GM12878 (cell line): ENCODE results near the gene BRF1. TPM values are rescaled to one million over a fixed set of nuclear protein-coding genes. Genes with fewer than 3 reads are reported as not detected.

Source experiments
- ATAC-seq: fragments of 200-7000 bp; cut with Tn5 transposase; 3 replicates; pipeline ENCODE4 v1.9.1; 2020; ENCODE audit warnings: mild to moderate bottlenecking, moderate library complexity
- BruUV-seq: library from RNA; stranded (reverse); fragments of 400-500 nt; replicated peaks from 2 replicates; lab custom pipeline; 2021; lab: Mats Ljungman, UMichigan
- CTCF ChIA-PET: fragments of 300-600 bp; sonication (Branson Sonifier 250); formaldehyde crosslinking; extraction: SDS; loops from one replicate; lab custom pipeline; 2021; ENCODE audit warnings: inconsistent platforms; lab: Yijun Ruan, JAX
- POLR2A ChIA-PET: fragments of 350-600 bp; formaldehyde crosslinking; extraction: SDS; loops from one replicate; lab custom pipeline; 2021; ENCODE audit warnings: inconsistent platforms; lab: Charles Lee
- RAD21 ChIA-PET: fragments of 300-600 bp; sonication (Branson Sonifier 250); formaldehyde crosslinking; loops from one replicate; lab custom pipeline; 2023; ENCODE audit warnings: antibody characterized with exemption; ENCODE audit not compliant: unreplicated experiment; lab: Charles Lee
- SMC1A ChIA-PET: fragments of 300-600 bp; sonication (Branson Sonifier 250); formaldehyde crosslinking; loops from one replicate; lab custom pipeline; 2023; ENCODE audit not compliant: unreplicated experiment, uncharacterized antibody; lab: Charles Lee
- DNase-seq: peaks from one replicate; pipeline ENCODE4 v3.0.0-alpha.2; 2011; ENCODE audit warnings: low read depth, low spot score
- FAIRE-seq: peaks from 3 replicates; lab custom pipeline; 2011; peaks lifted over from hg19 to GRCh38; lab: Jason Lieb, UNC
- H2AFZ ChIP-seq: 2 replicates; pipeline ENCODE4 v1.6.0; 2011; ENCODE audit warnings: low read depth, low read length, control low read depth; ENCODE audit not compliant: control insufficient read depth
- H3K27ac ChIP-seq: 2 replicates; pipeline ENCODE4 v1.5.1; 2011; ENCODE audit warnings: control low read depth; ENCODE audit not compliant: control insufficient read depth, insufficient read depth
- H3K27me3 ChIP-seq, 2 experiments: replicated peaks in 1 of 2; 2 replicates each; pipeline versions ENCODE4 v1.6.0 to v1.6.1; 2011; ENCODE audit warnings: low read length in 1 of 2; ENCODE audit not compliant: control insufficient read depth in 2 of 2, insufficient read depth in 2 of 2
- H3K36me3 ChIP-seq, 2 experiments: 2 replicates each; pipeline ENCODE4 v1.5.1; 2011; ENCODE audit warnings: low read length in 1 of 2; ENCODE audit not compliant: control insufficient read depth in 2 of 2, insufficient read depth in 2 of 2
- H3K4me1 ChIP-seq: 2 replicates; pipeline ENCODE4 v1.6.1; 2011; ENCODE audit warnings: mild to moderate bottlenecking, low read length, moderate library complexity, mixed read lengths; ENCODE audit not compliant: control insufficient read depth, insufficient read depth
- H3K4me2 ChIP-seq: 2 replicates; pipeline ENCODE4 v1.6.0; 2011; ENCODE audit warnings: control low read depth; ENCODE audit not compliant: control insufficient read depth, insufficient read depth
- H3K4me3 ChIP-seq: fragments of 200-600 bp; sonication (generic); 2 replicates; pipeline ENCODE4 v1.5.1; 2016
- H3K79me2 ChIP-seq: 2 replicates; pipeline ENCODE4 v1.6.0; 2011; ENCODE audit warnings: low read length; ENCODE audit not compliant: control insufficient read depth, insufficient read depth
- H3K9ac ChIP-seq: 2 replicates; pipeline ENCODE4 v1.8.0; 2011; ENCODE audit warnings: low read length, control low read depth, mixed read lengths; ENCODE audit not compliant: control insufficient read depth, insufficient read depth
- H3K9me3 ChIP-seq: replicated peaks from 3 replicates; pipeline ENCODE4 v1.5.1; 2011; ENCODE audit warnings: mild to moderate bottlenecking, low read length; ENCODE audit not compliant: control insufficient read depth, insufficient read depth
- H4K20me1 ChIP-seq: 2 replicates; pipeline ENCODE4 v1.6.0; 2011; ENCODE audit not compliant: control insufficient read depth, insufficient read depth
- CEBPZ ChIP-seq: fragments of 150-350 bp; IDR thresholded peaks from 2 replicates; pipeline ENCODE4 v1.6.1; 2016; ENCODE audit warnings: low read depth, low read length
- CHD2 ChIP-seq: IDR thresholded peaks from 2 replicates; pipeline ENCODE4 v1.6.1; 2011; ENCODE audit warnings: low read depth, low read length, improper control_type of control experiment, borderline replicate concordance
- CREM ChIP-seq: IDR thresholded peaks from 2 replicates; pipeline ENCODE4 v1.6.1; 2014; ENCODE audit warnings: antibody characterized with exemption, low read depth
- FOXK2 ChIP-seq: fragments of 450-650 bp; IDR thresholded peaks from 2 replicates; pipeline ENCODE4 v1.6.1; 2017; ENCODE audit warnings: mild to moderate bottlenecking, moderate library complexity
- LARP7 ChIP-seq: fragments of 450-650 bp; IDR thresholded peaks from 2 replicates; pipeline ENCODE4 v1.6.1; 2017; ENCODE audit warnings: mild to moderate bottlenecking
- MXI1 ChIP-seq: fragments of 150-350 bp; IDR thresholded peaks from 2 replicates; pipeline ENCODE4 v1.6.1; 2011; ENCODE audit warnings: low read depth, mild to moderate bottlenecking, inconsistent platforms, low read length, improper control_type of control experiment
- NBN ChIP-seq: fragments of 450-650 bp; IDR thresholded peaks from 2 replicates; pipeline ENCODE4 v1.6.1; 2016
- PKNOX1 ChIP-seq: fragments of 450-650 bp; IDR thresholded peaks from 2 replicates; pipeline ENCODE4 v1.6.1; 2016; ENCODE audit warnings: mild to moderate bottlenecking
- POU2F2 ChIP-seq: IDR thresholded peaks from 3 replicates; pipeline ENCODE4 v1.6.1; 2011; ENCODE audit warnings: low read depth, mild to moderate bottlenecking, low read length, borderline replicate concordance
- SMAD1 ChIP-seq: fragments of 450-650 bp; IDR thresholded peaks from 2 replicates; pipeline ENCODE4 v1.6.1; 2018; ENCODE audit warnings: mild to moderate bottlenecking, low read depth; ENCODE audit not compliant: partially characterized antibody
- SMAD5 ChIP-seq: IDR thresholded peaks from 2 replicates; pipeline ENCODE4 v1.6.1; 2016; ENCODE audit warnings: antibody characterized with exemption, low read depth
- TAF1 ChIP-seq: IDR thresholded peaks from 2 replicates; pipeline ENCODE4 v1.6.1; 2011; ENCODE audit warnings: mild to moderate bottlenecking, low read depth, low read length, borderline replicate concordance
- TARDBP ChIP-seq: IDR thresholded peaks from 2 replicates; pipeline ENCODE4 v1.6.1; 2016; ENCODE audit warnings: borderline replicate concordance
- USF1 ChIP-seq: IDR thresholded peaks from 2 replicates; pipeline ENCODE4 v1.6.1; 2011; ENCODE audit warnings: borderline replicate concordance, low read depth, mild to moderate bottlenecking, moderate library complexity, mixed read lengths, low read length; ENCODE audit not compliant: insufficient read depth; ENCODE audit errors: extremely low read length
- YBX1 ChIP-seq: fragments of 450-650 bp; IDR thresholded peaks from 2 replicates; pipeline ENCODE4 v1.6.1; 2016; ENCODE audit warnings: antibody characterized with exemption
- WGBS: methylation state at CpG from one replicate; pipeline ENCODE4 v1.1.6; 2016; ENCODE audit warnings: low lambda C conversion rate; ENCODE audit not compliant: insufficient replicate concordance, insufficient coverage; ENCODE audit errors: missing lambda C conversion rate; 5-methylcytosine and 5-hydroxymethylcytosine counted together
- in situ Hi-C: fragments of 300-500 bp; cut with MboI; formaldehyde crosslinking; loops from 9 replicates; pipeline ENCODE4 v1.14.3; 2018; ENCODE audit warnings: mixed read lengths
- intact Hi-C: fragments of 100-400 bp; cut with micrococcal nuclease; formaldehyde crosslinking; loops from one replicate; pipeline ENCODE4 v1.14.2; 2022; ENCODE audit not compliant: unreplicated experiment
- polyA plus RNA-seq, 11 experiments: library from polyadenylated mRNA; depleted of rRNA in 4 of 11; unstranded in 6 of 11; stranded (reverse) in 5 of 11; fragments of >200 nt; fragmentation: Nextera tagmentation in 4 of 11; fragmentation: Illumina TruSeq in 1 of 11; extraction: Ambion mirVana in 4 of 11; extraction: Trizol in 1 of 11; gene quantifications; 1 replicate in 1 of 11; 2 replicates in 10 of 11; pipeline versions ENCODE4 v1.2.1 to v1.2.3, GENCODE V29; 2011 to 2016; ENCODE audit warnings: inconsistent platforms in 2 of 11, missing spikeins in 2 of 11, low read depth in 1 of 11
- total RNA-seq, 4 experiments: library from RNA; depleted of rRNA in 3 of 4; stranded (reverse); fragments of >200 nt in 3 of 4; fragmentation: Illumina TruSeq in 1 of 4; extraction: Trizol in 1 of 4; gene quantifications; 2 replicates each; pipeline versions ENCODE4 v1.2.1 to v1.2.3, GENCODE V29; 2013 to 2021

The BRF1 gene
- total and polyA plus RNA-seq, 10 of the 15 experiments (the other 5 are each of a cell fraction or from before 2014, with no cell fraction given), result 0.21 to 33.5 (median 10.7) TPM

GRCh38 chr14:105207460-105207901 is 93.3 kb downstream of the BRF1 start (continued):
- TF ChIP-seq CEBPZ (no peak), TAF1 (no peak), SMAD1 (no peak), SMAD5 (no peak), MXI1 (no peak), LARP7 (no peak)

GRCh38 chr14:105206873-105207272 is 93.9 kb downstream of the BRF1 start:
- no peak overlapping the region for H3K9ac ChIP-seq
- in situ Hi-C loops, result no loop called here
- POLR2A ChIA-PET, result no interaction called here
- TF ChIP-seq TARDBP (no peak), POU2F2 (no peak), CREM (no peak), PKNOX1 (no peak), YBX1 (no peak), NBN (no peak), CHD2 (no peak), USF1 (no peak), FOXK2 (no peak)
- RAD21 ChIA-PET, result no interaction called here
- DNase-seq (no peak), ATAC-seq (no peak), FAIRE-seq (no peak)
- H2AFZ ChIP-seq, result no peak overlapping the region
- no peaks in the 10 kb centered on the region for H3K79me2 ChIP-seq
- no peaks in the 10 kb centered on the region for H4K20me1 ChIP-seq
- no peaks in the 10 kb centered on the region for H3K9me3 ChIP-seq
- H3K4me3 ChIP-seq, result no peak overlapping the region
- peaks cover 3% of the 10 kb centered on the region for H3K4me1 ChIP-seq
- no peak overlapping the region for H3K27ac ChIP-seq
- H3K27me3 ChIP-seq, result no peaks in the 10 kb centered on the region
- no TSS peak for BruUV-seq
- intact Hi-C loops, result no loop called here
- 49% methylated on average over 5 of the region's 5 CpGs for WGBS
- SMC1A ChIA-PET, result no interaction called here
- peaks cover 0 to 7% of the 10 kb centered on the region in 2 experiments; a peak in 2 of 4 replicates for H3K36me3 ChIP-seq
- no peak overlapping the region for H3K4me2 ChIP-seq
- CTCF ChIA-PET, result no interaction called here
